ENCODE results near the gene COL18A1. TPM values are rescaled to one million over a fixed set of nuclear protein-coding genes. Genes with fewer than 3 reads are reported as not detected.

The COL18A1 gene
- total and polyA plus RNA-seq, 2 donors (not counting 1 experiment from before 2014, with no cell fraction given) = 15.6 to 24.7 TPM

GRCh38 chr21:45356251-45356650 lies 48.7 kb upstream of the COL18A1 start:
- DNase-seq = no peak
- CTCF ChIA-PET = no interaction called here
- H3K27me3 Mint-ChIP-seq = peaks cover 15% of the 10 kb centered on the region
- POLR2A ChIA-PET = no interaction called here
- no peak overlapping the region for H3K4me3 Mint-ChIP-seq
- no peaks in the 10 kb centered on the region for H3K79me2 ChIP-seq (ENCODE audit: control insufficient read depth, insufficient read depth, low read length)
- intact Hi-C loops (cut with micrococcal nuclease) = no loop called here
- no peak overlapping the region for H2AFZ ChIP-seq (ENCODE audit: insufficient read depth, low read depth, low read length, poor library complexity, severe bottlenecking)
- H3K27ac Mint-ChIP-seq = no peak overlapping the region
- no peak overlapping the region for H3K9ac ChIP-seq (ENCODE audit: low read length)
- no peaks in the 10 kb centered on the region for H3K36me3 ChIP-seq (replicated peaks in 1 of 2; ENCODE audit: control extremely low read depth in 1 of 2, control insufficient read depth in 1 of 2, extremely low read depth in 1 of 2, insufficient read depth in 2 of 2, low read length in 1 of 2)
- no peak for ATAC-seq (ENCODE audit: low read depth)
- no peak overlapping the region for H3K4me2 ChIP-seq (replicated peaks; ENCODE audit: low read depth, low read length, poor library complexity, severe bottlenecking)
- H3K9me3 Mint-ChIP-seq (ENCODE audit: insufficient read depth) = no peaks in the 10 kb centered on the region
- H3K4me1 ChIP-seq (ENCODE audit: control insufficient read depth in 2 of 2, insufficient read depth in 2 of 2, low read length in 2 of 2) = no peaks in the 10 kb centered on the region
- peaks cover 0 to 5% (median 0%) of the 10 kb centered on the region in 4 experiments for H3K27me3 ChIP-seq (replicated peaks in 1 of 4; ENCODE audit: control extremely low read depth in 1 of 4, control insufficient read depth in 3 of 4, insufficient read depth in 4 of 4, low read length in 3 of 4)
- H3K27ac ChIP-seq (ENCODE audit: low read length in 2 of 2) = no peak overlapping the region
- TF ChIP-seq CTCF (IDR thresholded peaks at IDR 0.05) (no peak), EZH2 (IDR thresholded peaks at IDR 0.05; ENCODE audit: borderline replicate concordance, insufficient read depth, low read depth, low read length, poor library complexity, severe bottlenecking) (no peak)
- H4K20me1 ChIP-seq (ENCODE audit: control insufficient read depth, insufficient read depth, low read length, poor library complexity, severe bottlenecking) = no peaks in the 10 kb centered on the region
- no peaks in the 10 kb centered on the region for H3K9me3 ChIP-seq (ENCODE audit: control extremely low read depth in 1 of 3, control insufficient read depth in 2 of 3, insufficient read depth in 1 of 3, low read length in 2 of 3)
- H3K4me3 ChIP-seq (ENCODE audit: control extremely low read depth in 1 of 5, extremely low read depth in 1 of 5, insufficient read depth in 1 of 5, low read depth in 2 of 5, low read length in 4 of 5) = no peak overlapping the region
- 93% methylated on average over 8 of the region's 10 CpGs for WGBS (ENCODE audit: insufficient coverage)
- peaks cover 2% of the 10 kb centered on the region for H3K4me1 Mint-ChIP-seq

GRCh38 chr21:45356653-45357435 lies 48.1 kb upstream of the COL18A1 start:
- Mint-ChIP-seq H3K9me3 (ENCODE audit: insufficient read depth) (no peaks in the 10 kb centered on the region), H3K27ac (no peak overlapping the region), H3K27me3 (peaks cover 15% of the 10 kb centered on the region), H3K4me1 (peaks cover 2% of the 10 kb centered on the region), H3K4me3 (no peak overlapping the region)
- intact Hi-C loops (cut with micrococcal nuclease) = no loop called here
- no peaks in the 10 kb centered on the region for H3K79me2 ChIP-seq (ENCODE audit: control insufficient read depth, insufficient read depth, low read length)
- WGBS (ENCODE audit: insufficient coverage) = 91% methylated on average over 13 of the region's 20 CpGs
- H2AFZ ChIP-seq (ENCODE audit: insufficient read depth, low read depth, low read length, poor library complexity, severe bottlenecking) = no peak overlapping the region
- H3K36me3 ChIP-seq (replicated peaks in 1 of 2; ENCODE audit: control extremely low read depth in 1 of 2, control insufficient read depth in 1 of 2, extremely low read depth in 1 of 2, insufficient read depth in 2 of 2, low read length in 1 of 2) = no peaks in the 10 kb centered on the region
- ATAC-seq (ENCODE audit: low read depth) = no peak
- H3K4me1 ChIP-seq (ENCODE audit: control insufficient read depth in 2 of 2, insufficient read depth in 2 of 2, low read length in 2 of 2) = no peaks in the 10 kb centered on the region
- no peak overlapping the region for H3K9ac ChIP-seq (ENCODE audit: low read length)
- H3K4me3 ChIP-seq (ENCODE audit: control extremely low read depth in 1 of 5, extremely low read depth in 1 of 5, insufficient read depth in 1 of 5, low read depth in 2 of 5, low read length in 4 of 5) = no peak overlapping the region
- TF ChIP-seq EZH2 (IDR thresholded peaks at IDR 0.05; ENCODE audit: borderline replicate concordance, insufficient read depth, low read depth, low read length, poor library complexity, severe bottlenecking) (no peak), CTCF (IDR thresholded peaks at IDR 0.05) (no peak)
- ChIA-PET POLR2A (no interaction called here), CTCF (no interaction called here)
- no peak for DNase-seq
- no peaks in the 10 kb centered on the region for H4K20me1 ChIP-seq (ENCODE audit: control insufficient read depth, insufficient read depth, low read length, poor library complexity, severe bottlenecking)
- H3K4me2 ChIP-seq (replicated peaks; ENCODE audit: low read depth, low read length, poor library complexity, severe bottlenecking) = no peak overlapping the region
- peaks cover 0 to 5% (median 0%) of the 10 kb centered on the region in 4 experiments for H3K27me3 ChIP-seq (replicated peaks in 1 of 4; ENCODE audit: control extremely low read depth in 1 of 4, control insufficient read depth in 3 of 4, insufficient read depth in 4 of 4, low read length in 3 of 4)
- H3K27ac ChIP-seq (ENCODE audit: low read length in 2 of 2) = no peak overlapping the region
- H3K9me3 ChIP-seq (ENCODE audit: control extremely low read depth in 1 of 3, control insufficient read depth in 2 of 3, insufficient read depth in 1 of 3, low read length in 2 of 3) = no peaks in the 10 kb centered on the region
